Measurements from ENCODE around the gene KCP. TPM values are rescaled to one million over a fixed set of nuclear protein-coding genes. Genes with fewer than 3 reads are reported as not detected.

Gene KCP
- total and polyA plus RNA-seq, 2 donors (not counting 1 experiment from before 2014, with no cell fraction given), result 2.3 to 3.8 TPM

DNA sequence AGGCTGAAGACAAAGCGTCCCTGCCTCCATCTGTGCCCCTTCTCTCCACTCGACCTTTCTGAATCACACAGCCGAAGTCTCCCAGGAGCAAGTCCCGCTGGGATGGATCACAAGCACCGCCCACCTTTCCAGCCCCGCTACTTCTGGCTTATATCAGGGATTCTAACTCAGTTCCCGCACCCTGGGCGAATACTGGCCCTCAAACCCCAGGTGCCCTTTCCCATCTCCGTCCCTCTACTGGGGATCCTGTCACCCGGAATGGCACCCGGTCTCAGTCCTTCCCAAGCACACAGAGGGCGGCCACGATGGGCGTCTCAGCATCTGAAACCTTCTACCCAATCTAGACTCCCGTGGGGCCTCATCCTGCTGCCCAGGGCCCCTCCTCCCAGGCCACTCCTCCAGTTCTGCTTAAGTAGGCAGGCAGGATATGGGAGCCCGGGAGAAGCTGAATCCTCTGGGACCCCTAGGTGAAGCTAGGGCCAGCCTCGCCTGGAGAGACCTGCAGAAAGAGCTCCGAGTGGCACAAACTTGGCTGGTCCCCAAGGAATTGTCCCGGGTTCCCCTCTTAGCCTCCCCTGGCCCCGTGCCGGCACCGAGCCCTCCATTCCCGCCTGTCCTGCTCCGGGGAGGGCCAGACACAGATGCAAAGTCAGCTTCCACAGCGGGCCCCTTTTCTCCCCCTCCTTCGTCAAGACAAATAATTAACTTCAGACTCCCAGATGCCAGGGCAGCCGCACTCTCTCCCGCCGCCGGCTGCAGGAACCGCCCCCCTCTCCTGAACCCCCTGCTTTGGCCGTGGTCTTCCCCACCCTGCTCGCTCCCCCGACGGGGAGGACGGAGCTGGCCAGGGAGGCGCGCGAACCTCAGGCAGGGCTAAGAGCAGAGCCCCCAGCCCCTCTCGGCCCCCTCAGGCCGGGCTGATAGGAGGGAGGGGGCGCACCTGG is 612 bp downstream of the KCP start:
- Mint-ChIP-seq H3K9me3 (ENCODE audit: insufficient read depth) (no peaks in the 10 kb centered on the region), H3K4me1 (peaks cover 20% of the 10 kb centered on the region), H3K4me3 (peak overlapping the region; percentile 32), H3K27ac (no peak overlapping the region), H3K27me3 (peaks cover 34% of the 10 kb centered on the region)
- intact Hi-C loops (cut with micrococcal nuclease), result no loop called here
- ATAC-seq (ENCODE audit: low read depth) (no peak), DNase-seq (peak; percentile 19)
- H4K20me1 ChIP-seq (ENCODE audit: control insufficient read depth, insufficient read depth, low read length, poor library complexity, severe bottlenecking), result no peaks in the 10 kb centered on the region
- peak overlapping the region; percentile 54 for H3K4me2 ChIP-seq (replicated peaks; ENCODE audit: low read depth, low read length, poor library complexity, severe bottlenecking)
- peaks cover 22 to 23% of the 10 kb centered on the region in 2 donors for H3K4me1 ChIP-seq (ENCODE audit: control insufficient read depth in 2 of 2, insufficient read depth in 2 of 2, low read length in 2 of 2)
- no peak overlapping the region for H3K27ac ChIP-seq (ENCODE audit: low read length in 2 of 2)
- H2AFZ ChIP-seq (ENCODE audit: insufficient read depth, low read depth, low read length, poor library complexity, severe bottlenecking), result peak overlapping the region; percentile 42
- no peaks in the 10 kb centered on the region for H3K36me3 ChIP-seq (replicated peaks in 1 of 2; ENCODE audit: control extremely low read depth in 1 of 2, control insufficient read depth in 1 of 2, extremely low read depth in 1 of 2, insufficient read depth in 2 of 2, low read length in 1 of 2)
- ChIA-PET POLR2A (no interaction called here), CTCF (interaction anchor here (0.8 to 3.9 kb wide), 4 partner anchors 10 to 308 kb away, joined by 3 to 19 read pairs (median 4); no protein-coding TSS in a partner anchor)
- 33% methylated on average over 42 of the region's 42 CpGs for WGBS (ENCODE audit: insufficient coverage)
- no peaks in the 10 kb centered on the region for H3K9me3 ChIP-seq (ENCODE audit: control extremely low read depth in 1 of 3, control insufficient read depth in 2 of 3, insufficient read depth in 1 of 3, low read length in 2 of 3)
- H3K27me3 ChIP-seq (replicated peaks in 1 of 4; ENCODE audit: control extremely low read depth in 1 of 4, control insufficient read depth in 3 of 4, insufficient read depth in 4 of 4, low read length in 3 of 4), result peaks cover 0 to 37% (median 16%) of the 10 kb centered on the region in 4 experiments
- no peaks in the 10 kb centered on the region for H3K79me2 ChIP-seq (ENCODE audit: control insufficient read depth, insufficient read depth, low read length)
- TF ChIP-seq, protein P1, sequence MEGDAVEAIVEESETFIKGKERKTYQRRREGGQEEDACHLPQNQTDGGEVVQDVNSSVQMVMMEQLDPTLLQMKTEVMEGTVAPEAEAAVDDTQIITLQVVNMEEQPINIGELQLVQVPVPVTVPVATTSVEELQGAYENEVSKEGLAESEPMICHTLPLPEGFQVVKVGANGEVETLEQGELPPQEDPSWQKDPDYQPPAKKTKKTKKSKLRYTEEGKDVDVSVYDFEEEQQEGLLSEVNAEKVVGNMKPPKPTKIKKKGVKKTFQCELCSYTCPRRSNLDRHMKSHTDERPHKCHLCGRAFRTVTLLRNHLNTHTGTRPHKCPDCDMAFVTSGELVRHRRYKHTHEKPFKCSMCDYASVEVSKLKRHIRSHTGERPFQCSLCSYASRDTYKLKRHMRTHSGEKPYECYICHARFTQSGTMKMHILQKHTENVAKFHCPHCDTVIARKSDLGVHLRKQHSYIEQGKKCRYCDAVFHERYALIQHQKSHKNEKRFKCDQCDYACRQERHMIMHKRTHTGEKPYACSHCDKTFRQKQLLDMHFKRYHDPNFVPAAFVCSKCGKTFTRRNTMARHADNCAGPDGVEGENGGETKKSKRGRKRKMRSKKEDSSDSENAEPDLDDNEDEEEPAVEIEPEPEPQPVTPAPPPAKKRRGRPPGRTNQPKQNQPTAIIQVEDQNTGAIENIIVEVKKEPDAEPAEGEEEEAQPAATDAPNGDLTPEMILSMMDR (IDR thresholded peaks at IDR 0.05), result no peak
- no peak for TF ChIP-seq EZH2 (IDR thresholded peaks at IDR 0.05; ENCODE audit: borderline replicate concordance, insufficient read depth, low read depth, low read length, poor library complexity, severe bottlenecking)
- no peak overlapping the region for H3K4me3 ChIP-seq (ENCODE audit: control extremely low read depth in 1 of 5, extremely low read depth in 1 of 5, insufficient read depth in 1 of 5, low read depth in 2 of 5, low read length in 4 of 5)
- no peak overlapping the region for H3K9ac ChIP-seq (ENCODE audit: low read length)
